GM12874 (cell line): Measurements from ENCODE around the gene EXOC4.

Experiments used
- CTCF ChIP-seq: IDR thresholded peaks from 2 replicates; pipeline ENCODE4 v1.5.1; 2011; ENCODE audit warnings: low read depth, mild to moderate bottlenecking, control low read depth, low read length, moderate library complexity; ENCODE audit not compliant: insufficient read depth

Gene EXOC4

GRCh38 chr7:134075799-134076198 lies 822.9 kb downstream of the EXOC4 start:
- TF ChIP-seq CTCF, result no peak

- no peak for TF ChIP-seq CTCF
Observed at GRCh38 chr7:134078991-134079390, 826.1 kb downstream of the EXOC4 start.

GRCh38 chr7:134081695-134082094 lies 828.8 kb downstream of the EXOC4 start:
- TF ChIP-seq CTCF, result no peak

- TF ChIP-seq CTCF, result no peak
Observed at GRCh38 chr7:134083766-134084487, 831.0 kb downstream of the EXOC4 start.

GRCh38 chr7:134084488-134085144 lies 831.7 kb downstream of the EXOC4 start:
- no peak for TF ChIP-seq CTCF

GRCh38 chr7:134085311-134085710 lies 832.4 kb downstream of the EXOC4 start:
- no peak for TF ChIP-seq CTCF

GRCh38 chr7:134086998-134087735 lies 834.3 kb downstream of the EXOC4 start:
- TF ChIP-seq CTCF, result no peak
